ENCODE data around the gene CD244. TPM values are rescaled to one million over a fixed set of nuclear protein-coding genes. Genes with fewer than 3 reads are reported as not detected.

Gene CD244
- total and polyA plus RNA-seq, 2 donors: 0.21 to 0.89 TPM

DNA sequence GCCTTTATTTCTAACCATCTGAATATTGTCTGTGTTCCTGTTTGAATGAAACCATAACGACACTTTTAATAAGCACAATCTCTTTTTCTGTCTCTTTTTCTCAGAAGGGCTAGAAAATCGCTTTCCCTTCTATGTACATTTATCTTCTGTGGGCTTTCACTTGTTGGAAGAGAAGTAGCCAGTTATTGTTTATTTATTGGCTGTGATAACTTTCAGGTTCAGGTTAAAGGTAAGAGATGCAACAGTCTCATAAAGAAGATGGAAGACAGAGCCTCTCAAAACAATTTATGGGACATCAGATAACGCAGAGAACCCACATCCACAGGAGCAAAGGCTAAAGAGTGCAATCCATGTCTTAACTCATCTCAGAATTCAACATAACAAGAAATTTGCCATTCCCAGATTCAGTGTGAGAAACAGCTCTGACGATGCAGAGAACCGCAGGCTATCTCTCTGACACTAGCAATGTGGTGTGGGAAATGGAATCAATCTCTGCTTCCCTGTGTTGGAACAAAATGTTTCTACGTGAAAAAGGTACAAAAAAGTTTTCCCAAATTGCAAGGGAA, 4.1 kb upstream of the CD244 start:
- no peak for DNase-seq (ENCODE audit: extremely low spot score)
- WGBS: 32% methylated on average over 6 of the region's 6 CpGs

GRCh38 chr1:160866001-160866694, 3.5 kb upstream of the CD244 start:
- H3K36me3 ChIP-seq (ENCODE audit: insufficient read depth): no peaks in the 10 kb centered on the region
- H3K4me1 ChIP-seq (ENCODE audit: insufficient read depth): no peaks in the 10 kb centered on the region
- no peak overlapping the region for H3K27ac ChIP-seq (ENCODE audit: low read depth)
- no peak for DNase-seq (ENCODE audit: extremely low spot score)
- no peak overlapping the region for H3K4me3 ChIP-seq (ENCODE audit: low read depth, low read length)

More for the DNA sequence above, 4.1 kb upstream of the CD244 start:
- Histone ChIP-seq H3K4me1 (ENCODE audit: insufficient read depth) (no peaks in the 10 kb centered on the region), H3K36me3 (ENCODE audit: insufficient read depth) (no peaks in the 10 kb centered on the region), H3K4me3 (ENCODE audit: low read depth, low read length) (no peak overlapping the region), H3K27ac (ENCODE audit: low read depth) (no peak overlapping the region)

GRCh38 chr1:160865337-160865736, 2.6 kb upstream of the CD244 start:
- Histone ChIP-seq H3K36me3 (ENCODE audit: insufficient read depth) (no peaks in the 10 kb centered on the region), H3K4me1 (ENCODE audit: insufficient read depth) (no peaks in the 10 kb centered on the region), H3K27ac (ENCODE audit: low read depth) (no peak overlapping the region), H3K4me3 (ENCODE audit: low read depth, low read length) (no peak overlapping the region)
- WGBS: 67% methylated on average over 5 of the region's 5 CpGs
- no peak for DNase-seq (ENCODE audit: extremely low spot score)

DNA sequence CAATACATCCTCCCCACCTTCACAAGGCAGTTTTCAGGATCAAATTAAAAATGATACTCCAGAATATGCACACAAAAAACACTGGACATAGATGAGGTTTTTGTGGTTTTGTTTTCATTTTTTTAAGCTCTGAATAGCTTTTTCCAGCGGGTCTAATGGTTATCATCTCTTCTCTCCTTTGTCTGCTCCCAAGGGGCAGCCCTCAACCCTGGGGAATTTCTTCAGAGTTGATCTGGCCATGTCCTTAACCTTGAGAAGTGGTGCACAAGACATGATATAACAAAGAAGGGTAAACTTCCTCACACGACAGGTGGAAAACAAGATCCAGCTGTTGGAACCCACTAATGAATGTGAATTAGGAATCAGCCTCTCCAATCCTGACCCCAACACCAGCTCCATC, 1.5 kb upstream of the CD244 start:
- Histone ChIP-seq H3K4me1 (ENCODE audit: insufficient read depth) (no peaks in the 10 kb centered on the region), H3K4me3 (ENCODE audit: low read depth, low read length) (no peak overlapping the region), H3K36me3 (ENCODE audit: insufficient read depth) (no peaks in the 10 kb centered on the region), H3K27ac (ENCODE audit: low read depth) (no peak overlapping the region)
- 57% methylated on average over 2 of the region's 2 CpGs for WGBS
- DNase-seq (ENCODE audit: extremely low spot score): no peak

DNA sequence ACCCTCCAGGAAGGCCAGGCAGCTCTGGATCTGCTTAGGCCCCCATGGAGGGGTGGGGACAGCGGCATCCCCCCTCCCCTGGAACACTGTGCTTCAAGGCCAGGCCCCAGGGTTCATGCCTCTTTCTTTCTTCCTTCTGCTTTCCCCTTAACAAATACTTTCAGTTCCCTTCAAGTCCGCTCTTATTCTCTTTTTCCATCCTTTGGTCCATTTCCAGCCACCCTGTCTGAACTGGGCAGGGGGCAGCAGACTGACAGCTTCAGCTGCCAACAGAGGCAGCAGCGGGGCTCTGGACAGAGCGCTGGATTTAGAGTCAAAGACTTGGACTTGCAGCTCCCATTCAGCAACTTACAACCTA, 1.1 kb upstream of the CD244 start:
- Histone ChIP-seq H3K27ac (ENCODE audit: low read depth) (no peak overlapping the region), H3K4me1 (ENCODE audit: insufficient read depth) (no peaks in the 10 kb centered on the region), H3K36me3 (ENCODE audit: insufficient read depth) (no peaks in the 10 kb centered on the region), H3K4me3 (ENCODE audit: low read depth, low read length) (no peak overlapping the region)
- 75% methylated on average over 4 of the region's 4 CpGs for WGBS
- DNase-seq (ENCODE audit: extremely low spot score): no peak

GRCh38 chr1:160863061-160863773, 530 bp upstream of the CD244 start:
- no peaks in the 10 kb centered on the region for H3K4me1 ChIP-seq (ENCODE audit: insufficient read depth)
- no peak overlapping the region for H3K4me3 ChIP-seq (ENCODE audit: low read depth, low read length)
- no peak for DNase-seq (ENCODE audit: extremely low spot score)
- WGBS: 86% methylated on average over 11 of the region's 11 CpGs
- H3K36me3 ChIP-seq (ENCODE audit: insufficient read depth): no peaks in the 10 kb centered on the region
- no peak overlapping the region for H3K27ac ChIP-seq (ENCODE audit: low read depth)

DNA sequence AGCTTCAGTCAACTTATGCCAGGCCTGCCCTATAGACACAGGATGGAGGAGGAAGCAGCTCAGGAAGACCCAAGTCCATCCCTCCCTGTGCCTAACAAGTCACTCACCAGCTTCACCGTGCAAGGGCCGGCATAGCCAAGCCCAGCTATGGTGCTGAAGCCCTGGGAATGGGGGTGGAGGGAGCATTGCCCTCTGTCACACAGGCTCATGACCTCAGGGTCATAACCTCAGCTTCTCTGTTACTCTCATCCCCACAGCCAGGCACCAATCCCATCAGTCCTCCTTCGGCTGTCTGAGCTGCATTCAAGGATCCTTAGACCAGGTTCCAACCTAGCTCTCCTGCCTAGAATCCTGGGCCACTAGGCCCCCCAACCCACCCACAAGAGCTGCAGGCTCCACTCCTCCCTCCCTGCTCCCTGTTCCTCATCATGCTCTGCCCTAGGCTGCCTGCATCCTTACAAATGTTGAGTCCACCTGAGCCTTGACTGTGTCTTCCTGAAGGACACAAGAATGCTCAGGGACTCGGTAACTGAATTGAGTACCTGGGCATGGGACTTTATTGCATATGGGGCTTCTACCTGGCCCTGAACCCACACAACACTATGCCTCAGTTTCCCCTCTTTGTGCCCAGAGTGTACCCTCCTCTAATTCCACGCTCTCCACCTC, 1.7 kb downstream of the CD244 start:
- H3K4me3 ChIP-seq (ENCODE audit: low read depth, low read length): no peak overlapping the region
- no peak for DNase-seq (ENCODE audit: extremely low spot score)
- no peak overlapping the region for H3K27ac ChIP-seq (ENCODE audit: low read depth)
- 63% methylated on average over 5 of the region's 5 CpGs for WGBS
- H3K36me3 ChIP-seq (ENCODE audit: insufficient read depth): no peaks in the 10 kb centered on the region
- no peaks in the 10 kb centered on the region for H3K4me1 ChIP-seq (ENCODE audit: insufficient read depth)

DNA sequence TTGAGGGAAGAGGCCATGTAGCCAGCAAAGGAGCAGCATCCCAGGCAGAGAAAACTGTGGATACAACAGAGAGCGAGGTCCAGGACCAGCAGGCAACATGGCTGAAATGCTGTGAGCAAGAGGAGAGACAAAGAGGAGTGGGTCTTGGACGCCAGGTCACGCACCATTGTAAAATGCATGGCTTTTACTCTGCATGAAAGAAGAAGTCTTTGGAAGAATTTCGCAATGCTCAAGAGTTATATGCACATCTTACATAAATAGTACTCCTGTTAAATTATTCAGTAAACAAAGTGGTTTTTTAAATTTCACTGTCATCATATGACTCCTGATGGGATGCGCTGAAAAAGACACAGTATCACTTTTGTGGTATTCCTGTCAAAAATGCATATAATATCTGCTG, 3.5 kb downstream of the CD244 start:
- no peaks in the 10 kb centered on the region for H3K4me1 ChIP-seq (ENCODE audit: insufficient read depth)
- 79% methylated on average over 5 of the region's 5 CpGs for WGBS
- H3K27ac ChIP-seq (ENCODE audit: low read depth): no peak overlapping the region
- no peak for DNase-seq (ENCODE audit: extremely low spot score)
- H3K4me3 ChIP-seq (ENCODE audit: low read depth, low read length): no peak overlapping the region
- no peaks in the 10 kb centered on the region for H3K36me3 ChIP-seq (ENCODE audit: insufficient read depth)

GRCh38 chr1:160858507-160858906, 4.2 kb downstream of the CD244 start:
- 78% methylated on average over 3 of the region's 3 CpGs for WGBS
- no peaks in the 10 kb centered on the region for H3K36me3 ChIP-seq (ENCODE audit: insufficient read depth)
- H3K4me1 ChIP-seq (ENCODE audit: insufficient read depth): no peaks in the 10 kb centered on the region
- no peak overlapping the region for H3K4me3 ChIP-seq (ENCODE audit: low read depth, low read length)
- DNase-seq (ENCODE audit: extremely low spot score): no peak
- H3K27ac ChIP-seq (ENCODE audit: low read depth): no peak overlapping the region

- H3K4me1 ChIP-seq (ENCODE audit: insufficient read depth): no peaks in the 10 kb centered on the region
- H3K27ac ChIP-seq (ENCODE audit: low read depth): no peak overlapping the region
- H3K36me3 ChIP-seq (ENCODE audit: insufficient read depth): no peaks in the 10 kb centered on the region
- DNase-seq (ENCODE audit: extremely low spot score): no peak
- WGBS: 35% methylated on average over 4 of the region's 4 CpGs
- H3K4me3 ChIP-seq (ENCODE audit: low read depth, low read length): no peak overlapping the region
Observed at GRCh38 chr1:160858097-160858496, 4.6 kb downstream of the CD244 start.

- Histone ChIP-seq H3K4me3 (ENCODE audit: low read depth, low read length) (no peak overlapping the region), H3K27ac (ENCODE audit: low read depth) (no peak overlapping the region), H3K36me3 (ENCODE audit: insufficient read depth) (no peaks in the 10 kb centered on the region), H3K4me1 (ENCODE audit: insufficient read depth) (no peaks in the 10 kb centered on the region)
- DNase-seq (ENCODE audit: extremely low spot score): no peak
- 62% methylated on average over 9 of the region's 9 CpGs for WGBS
Observed at GRCh38 chr1:160855181-160855981, 7.3 kb downstream of the CD244 start.

DNA sequence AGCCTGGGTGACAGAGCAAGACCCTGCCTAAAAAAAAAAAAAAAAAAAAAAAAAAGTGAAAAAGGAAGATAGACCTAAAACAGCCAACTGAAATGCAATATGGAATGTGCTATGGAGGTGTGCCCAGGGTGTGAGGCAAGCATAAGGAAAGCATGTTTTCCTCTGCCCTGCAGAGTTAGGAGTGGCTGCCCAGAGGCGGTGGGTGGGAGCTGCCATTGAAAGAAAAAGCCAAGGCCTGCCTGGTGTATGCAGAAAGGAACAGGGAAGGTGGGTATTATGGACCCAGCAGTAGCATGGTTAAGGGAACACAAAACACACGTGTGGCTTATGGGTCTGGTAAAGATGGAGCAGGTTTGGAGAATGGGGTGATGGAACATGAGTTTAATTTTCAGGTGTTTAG, 8.9 kb downstream of the CD244 start:
- no peaks in the 10 kb centered on the region for H3K36me3 ChIP-seq (ENCODE audit: insufficient read depth)
- no peaks in the 10 kb centered on the region for H3K4me1 ChIP-seq (ENCODE audit: insufficient read depth)
- no peak overlapping the region for H3K27ac ChIP-seq (ENCODE audit: low read depth)
- no peak for DNase-seq (ENCODE audit: extremely low spot score)
- 86% methylated on average over 2 of the region's 2 CpGs for WGBS
- no peak overlapping the region for H3K4me3 ChIP-seq (ENCODE audit: low read depth, low read length)

GRCh38 chr1:160853014-160853413, 9.7 kb downstream of the CD244 start:
- WGBS: 91% methylated on average over 3 of the region's 3 CpGs
- H3K27ac ChIP-seq (ENCODE audit: low read depth): no peak overlapping the region
- DNase-seq (ENCODE audit: extremely low spot score): no peak
- no peak overlapping the region for H3K4me3 ChIP-seq (ENCODE audit: low read depth, low read length)
- no peaks in the 10 kb centered on the region for H3K36me3 ChIP-seq (ENCODE audit: insufficient read depth)
- H3K4me1 ChIP-seq (ENCODE audit: insufficient read depth): no peaks in the 10 kb centered on the region

All from urinary bladder (tissue), 4 donors.